UCSD-AML1 (cell line): ENCODE data around the gene PRR27.
"Not testable (repeated sequence)": the region's sequence is repeated elsewhere in the genome, so short reads cannot be mapped to it uniquely, and the experiment has no call there.

Source experiments
- DNase-seq: peaks from one replicate; lab custom pipeline; 2025; ENCODE audit not compliant: unreplicated experiment; lab: John Stamatoyannopoulos, UW

PRR27 gene

DNA sequence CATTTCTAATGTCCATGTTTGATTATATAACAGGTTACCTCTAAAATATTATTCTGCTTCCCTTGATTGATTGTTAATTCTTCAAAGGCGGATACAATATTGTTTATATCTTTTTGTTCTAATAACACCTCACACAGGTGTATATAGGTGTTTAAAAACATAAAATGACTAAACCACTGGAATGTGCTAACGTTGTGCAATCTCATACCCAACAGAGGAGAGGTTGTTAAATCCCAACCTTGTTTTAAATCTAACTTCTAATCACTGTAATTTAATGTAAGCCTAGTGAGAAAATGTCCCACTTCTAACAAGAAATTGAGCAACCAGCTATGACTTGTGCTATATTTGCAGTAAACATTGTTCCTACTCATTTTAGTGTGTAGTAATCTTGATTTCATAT lies 42.8 kb downstream of the PRR27 start:
- DNase-seq, result no peak

DNA sequence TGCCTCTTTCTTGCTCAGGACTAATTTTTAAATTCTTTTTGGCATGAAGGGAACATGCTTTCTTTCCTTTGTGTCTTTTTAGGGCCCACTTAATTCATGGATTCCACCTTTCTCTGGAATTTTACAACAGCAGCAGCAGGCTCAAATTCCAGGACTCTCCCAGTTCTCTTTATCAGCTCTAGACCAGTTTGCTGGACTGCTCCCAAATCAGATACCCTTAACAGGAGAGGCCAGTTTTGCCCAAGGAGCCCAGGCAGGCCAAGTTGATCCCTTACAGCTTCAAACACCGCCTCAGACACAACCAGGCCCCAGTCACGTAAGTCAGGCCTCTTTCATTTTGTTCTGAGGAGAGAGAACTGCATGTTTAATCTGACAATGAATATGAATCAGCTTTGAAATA lies 43.8 kb downstream of the PRR27 start:
- no peak for DNase-seq

DNA sequence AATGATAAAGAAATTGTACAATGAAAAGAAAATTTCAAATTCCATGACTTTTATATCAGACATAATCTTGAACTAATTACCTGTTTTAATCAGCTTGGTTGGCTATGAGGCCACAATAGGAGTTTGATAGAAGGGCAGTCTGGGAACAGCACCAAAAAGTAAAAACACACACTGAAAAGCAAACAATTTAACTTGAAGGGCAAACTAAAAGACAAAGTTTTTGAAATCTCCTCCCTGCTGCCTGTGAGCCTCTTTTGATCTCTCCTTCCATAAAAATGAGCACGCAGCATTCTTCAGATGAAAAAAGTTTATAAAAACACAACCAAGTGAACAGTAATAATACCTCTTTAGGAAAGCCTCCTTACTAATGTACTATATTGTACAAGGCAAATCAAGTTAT lies 49.6 kb downstream of the PRR27 start:
- DNase-seq, result no peak

DNA sequence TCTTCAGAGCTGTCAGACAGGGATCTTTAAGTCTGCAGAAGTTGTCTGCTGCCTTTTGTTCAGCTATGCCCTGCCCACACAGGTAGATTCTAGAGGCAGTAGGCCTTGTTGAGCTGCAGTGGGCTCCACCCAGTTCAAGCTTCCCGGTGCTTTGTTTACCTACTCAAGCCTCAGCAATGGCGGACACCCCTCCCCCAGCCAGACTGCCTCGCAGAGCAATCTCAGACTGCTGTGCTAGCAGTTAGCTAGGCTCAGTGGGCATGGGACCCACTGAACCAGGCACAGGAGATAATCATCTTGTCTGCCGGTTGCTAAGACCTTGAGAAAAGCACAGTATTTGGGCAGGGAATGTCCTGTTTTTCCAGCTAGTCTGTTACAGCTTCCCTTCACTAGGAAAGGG lies 58.7 kb downstream of the PRR27 start:
- DNase-seq, result not testable (repeated sequence)
